GM21717 (cell line): ENCODE data around the gene ONECUT3.
"Not testable (repeated sequence)": the region's sequence is repeated elsewhere in the genome, so short reads cannot be mapped to it uniquely, and the experiment has no call there.

Experiments used
- ATAC-seq: cut with Tn5 transposase; IDR thresholded peaks from one replicate; pipeline ENCODE4 v1.9.1; 2021; ENCODE audit warnings: mild to moderate bottlenecking, moderate library complexity; ENCODE audit not compliant: unreplicated experiment

The ONECUT3 gene

GRCh38 chr19:1790054-1790792 is 36.9 kb downstream of the ONECUT3 start:
- ATAC-seq = no peak

GRCh38 chr19:1791879-1792278 is 38.6 kb downstream of the ONECUT3 start:
- ATAC-seq = no peak

- ATAC-seq = no peak
These were observed 41.3 kb downstream of the ONECUT3 start for GRCh38 chr19:1794424-1795172.

- no peak for ATAC-seq
These were observed 43.3 kb downstream of the ONECUT3 start for GRCh38 chr19:1796395-1797142.

- not testable (repeated sequence) for ATAC-seq
These were observed 44.0 kb downstream of the ONECUT3 start for GRCh38 chr19:1797313-1797712.

GRCh38 chr19:1799695-1800342 is 46.5 kb downstream of the ONECUT3 start:
- no peak for ATAC-seq

GRCh38 chr19:1804858-1805257 is 51.6 kb downstream of the ONECUT3 start:
- ATAC-seq = no peak

- no peak for ATAC-seq
These were observed 52.3 kb downstream of the ONECUT3 start for GRCh38 chr19:1805401-1806183.

GRCh38 chr19:1806184-1807029 is 53.1 kb downstream of the ONECUT3 start:
- ATAC-seq = no peak

GRCh38 chr19:1807030-1807694 is 53.9 kb downstream of the ONECUT3 start:
- ATAC-seq = no peak

GRCh38 chr19:1807695-1808394 is 54.5 kb downstream of the ONECUT3 start:
- ATAC-seq = no peak

- no peak for ATAC-seq
These were observed 55.1 kb downstream of the ONECUT3 start for GRCh38 chr19:1808395-1808731.

GRCh38 chr19:1809678-1810077 is 56.4 kb downstream of the ONECUT3 start:
- ATAC-seq = no peak

GRCh38 chr19:1810439-1811160 is 57.3 kb downstream of the ONECUT3 start:
- no peak for ATAC-seq

GRCh38 chr19:1811472-1811894 is 58.2 kb downstream of the ONECUT3 start:
- ATAC-seq = no peak

- no peak for ATAC-seq
These were observed 58.7 kb downstream of the ONECUT3 start, which contains the start of gene ATP8B3 for GRCh38 chr19:1811942-1812425. Gene ATP8B3 (minus strand): TSS chr19:1812276. CDS start chr19:1811736, 540 bp downstream.

- ATAC-seq = peak; percentile 65
These were observed 59.3 kb downstream of the ONECUT3 start for GRCh38 chr19:1812426-1813191.
